Measurements from ENCODE around the gene SOX3.

Gene SOX3

DNA sequence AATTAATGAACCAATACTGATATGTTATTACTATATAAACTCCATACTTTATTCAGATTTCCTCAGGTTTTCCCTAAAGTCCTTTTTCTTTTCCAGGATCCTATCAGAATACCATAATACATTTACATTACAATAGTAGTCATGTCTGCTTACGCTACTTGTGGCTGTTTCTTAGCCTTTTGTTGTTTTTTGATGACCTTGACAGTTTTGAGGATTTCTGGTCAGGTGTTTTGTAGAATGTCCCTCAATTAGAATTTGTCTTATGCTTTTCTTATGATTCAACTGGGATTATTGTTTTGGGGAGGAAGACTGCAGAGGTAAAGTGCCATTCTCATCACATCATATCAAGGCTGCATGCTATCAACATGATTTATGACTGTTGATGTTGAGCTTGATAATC lies 9.1 kb downstream of the SOX3 start:
- no peak for DNase-seq (ENCODE audit: low read depth in 2 of 2)

DNA sequence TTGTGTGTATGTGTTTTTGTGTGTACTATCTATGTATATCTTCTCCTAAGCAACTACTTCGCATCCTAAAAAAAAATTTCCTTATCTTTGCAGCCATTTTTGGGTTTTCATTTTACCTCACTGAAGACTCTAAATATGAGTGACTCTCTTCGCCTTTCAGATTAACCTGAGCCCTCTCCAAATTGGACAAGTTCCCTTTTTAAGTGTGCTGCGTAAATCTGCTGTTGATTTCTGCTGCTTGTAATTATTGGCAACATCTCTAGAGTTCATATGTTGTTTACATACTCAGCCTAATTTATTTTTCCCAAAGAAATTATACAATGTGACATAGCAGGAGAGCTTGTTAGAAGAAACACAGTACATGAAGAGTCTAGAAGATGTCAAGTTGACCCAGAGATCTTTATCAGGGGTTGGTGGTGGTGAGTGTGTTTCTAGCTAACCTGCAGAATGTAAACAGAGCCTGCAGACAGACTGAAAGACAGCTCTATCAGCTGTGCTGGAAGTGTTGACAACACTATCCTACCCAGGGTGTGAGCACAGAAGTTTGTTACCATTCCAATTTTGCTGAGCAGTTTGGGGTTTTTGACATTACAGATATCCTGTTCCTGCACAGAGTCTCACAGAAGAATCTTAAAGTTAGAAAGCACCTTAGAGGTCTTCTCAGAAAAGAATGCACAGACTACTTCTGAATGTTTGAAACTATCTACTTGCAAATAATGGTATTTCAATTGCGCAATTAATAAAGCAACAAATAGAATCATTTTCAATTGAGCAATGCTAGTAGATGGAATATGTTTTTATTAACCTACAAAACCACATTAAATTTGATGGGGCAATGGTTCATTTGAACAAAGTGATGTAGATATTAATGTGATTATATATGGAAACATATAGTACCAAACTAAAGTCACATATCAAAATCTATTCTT lies 12.5 kb downstream of the SOX3 start:
- DNase-seq (ENCODE audit: low read depth in 2 of 2) = no peak

DNA sequence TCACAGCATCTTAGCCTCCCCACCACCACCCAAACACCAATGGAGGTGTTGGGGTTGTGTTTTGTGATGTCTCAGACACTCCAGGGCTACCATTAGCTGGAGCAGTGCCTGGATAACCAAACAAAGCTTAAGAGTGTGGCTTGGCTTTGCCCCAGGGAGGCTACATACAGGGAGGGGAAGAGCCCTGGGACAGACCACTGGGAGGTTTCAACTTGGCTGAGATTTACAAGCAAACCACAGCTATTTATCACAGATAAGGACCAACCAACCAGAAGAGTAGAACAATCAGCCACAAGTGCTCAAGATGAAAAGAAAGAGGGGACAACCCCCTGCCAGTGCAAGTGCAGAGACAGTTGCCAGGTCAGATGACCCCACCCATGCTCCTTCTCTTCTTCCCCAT lies 24.1 kb downstream of the SOX3 start:
- DNase-seq (ENCODE audit: low read depth in 2 of 2) = no peak

DNA sequence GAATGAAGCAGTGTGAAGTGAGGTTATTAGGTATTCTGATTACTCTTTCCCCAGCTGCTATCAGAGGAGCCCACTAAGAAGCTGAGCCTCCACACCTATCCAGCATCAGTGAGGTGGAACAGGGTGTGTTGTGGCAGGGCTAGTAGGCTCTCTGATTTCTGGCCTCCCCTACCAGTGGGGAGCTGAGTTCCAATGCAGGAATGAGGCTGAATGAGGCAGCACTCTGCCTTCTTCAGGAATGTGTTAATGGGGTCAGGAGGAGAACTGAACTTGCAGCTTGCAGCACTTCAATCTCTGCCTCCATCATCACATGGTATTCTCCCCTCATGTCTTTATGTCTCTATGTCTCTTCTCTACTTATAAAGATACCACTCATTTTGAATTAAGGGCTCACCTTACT lies 26.9 kb downstream of the SOX3 start:
- DNase-seq (ENCODE audit: low read depth in 2 of 2) = no peak

DNA sequence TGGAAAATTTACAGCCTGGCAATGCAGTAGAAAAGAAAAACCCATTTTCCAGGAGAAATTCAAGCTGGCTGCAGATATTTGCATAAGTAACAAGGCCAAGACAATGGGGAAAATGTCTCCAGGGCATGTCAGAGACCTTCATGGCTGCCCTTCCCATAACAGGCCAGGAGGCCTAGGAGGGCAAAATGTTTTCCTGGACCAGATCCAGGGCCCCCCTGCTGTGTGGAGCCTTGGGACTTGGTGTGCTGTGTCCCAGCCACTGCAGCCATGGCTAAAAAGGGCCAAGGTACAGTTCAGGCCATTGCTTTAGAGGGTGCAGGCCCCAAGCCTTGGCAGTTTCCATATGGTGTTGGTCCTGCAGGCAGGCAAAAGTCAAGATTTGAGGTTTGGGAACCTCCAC lies 29.8 kb downstream of the SOX3 start:
- DNase-seq (ENCODE audit: low read depth in 2 of 2) = no peak

DNA sequence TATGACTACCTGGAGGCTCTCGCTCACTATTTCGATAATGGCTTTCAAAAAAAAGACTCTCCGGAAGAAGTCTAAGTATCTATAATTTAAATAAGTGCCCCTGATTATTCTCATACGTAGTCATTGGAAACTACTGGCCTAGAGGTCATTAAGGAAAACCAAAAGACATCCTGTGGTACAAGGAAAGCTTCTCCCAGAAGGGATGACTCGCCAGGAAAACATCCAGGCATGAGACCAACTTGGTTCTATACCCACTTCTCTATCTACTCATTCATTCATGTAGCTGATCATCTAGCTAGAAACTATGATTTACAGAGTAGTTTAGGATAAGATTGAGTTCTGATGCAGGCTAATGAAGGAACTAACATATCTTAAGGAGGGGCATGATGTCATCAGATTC lies 37.7 kb downstream of the SOX3 start:
- no peak for DNase-seq (ENCODE audit: low read depth in 2 of 2)
